Mucosa of stomach (tissue), 1 donor: ENCODE measurements around the gene GPR27.

Source experiments
- H3K27me3 ChIP-seq: one replicate; pipeline ENCODE4 v1.7.0; 2013; ENCODE audit warnings: mild to moderate bottlenecking, low read length; ENCODE audit not compliant: control insufficient read depth, insufficient read depth
- H3K36me3 ChIP-seq: one replicate; pipeline ENCODE4 v1.7.0; 2013; ENCODE audit warnings: low read length; ENCODE audit not compliant: control insufficient read depth, insufficient read depth
- H3K4me1 ChIP-seq: one replicate; pipeline ENCODE4 v1.7.0; 2013; ENCODE audit warnings: mild to moderate bottlenecking, low read length; ENCODE audit not compliant: control insufficient read depth, insufficient read depth
- H3K4me3 ChIP-seq: one replicate; pipeline ENCODE4 v1.7.0; 2013; ENCODE audit warnings: low read length
- H3K9ac ChIP-seq: one replicate; pipeline ENCODE4 v1.7.0; 2013; ENCODE audit warnings: mild to moderate bottlenecking, low read length, moderate library complexity
- H3K9me3 ChIP-seq: one replicate; pipeline ENCODE4 v1.7.0; 2013; ENCODE audit warnings: mild to moderate bottlenecking, low read length, moderate library complexity; ENCODE audit not compliant: control insufficient read depth
- donor health status: Pancreatic carcinoma.

GPR27 gene

GRCh38 chr3:71753701-71754609, at the start of gene GPR27:
GPR27 (plus strand) TSS chr3:71753855; CDS start chr3:71754050, 195 bp downstream.
- Histone ChIP-seq H3K9me3 (no peaks in the 10 kb centered on the region), H3K36me3 (no peaks in the 10 kb centered on the region), H3K27me3 (peaks cover 11% of the 10 kb centered on the region), H3K4me1 (no peaks in the 10 kb centered on the region), H3K9ac (no peak within 1 kb of the TSS), H3K4me3 (no peak within 1 kb of the TSS)

GRCh38 chr3:71704915-71705314, 48.7 kb upstream of the GPR27 start:
- Histone ChIP-seq H3K4me1 (no peaks in the 10 kb centered on the region), H3K36me3 (no peaks in the 10 kb centered on the region), H3K9ac (no peak overlapping the region), H3K9me3 (no peaks in the 10 kb centered on the region), H3K27me3 (no peaks in the 10 kb centered on the region), H3K4me3 (no peak overlapping the region)

- Histone ChIP-seq H3K9me3 (no peaks in the 10 kb centered on the region), H3K9ac (no peak overlapping the region), H3K4me3 (no peak overlapping the region), H3K36me3 (no peaks in the 10 kb centered on the region), H3K4me1 (no peaks in the 10 kb centered on the region), H3K27me3 (no peaks in the 10 kb centered on the region)
Observed at GRCh38 chr3:71705681-71706080, 48.0 kb upstream of the GPR27 start.

GRCh38 chr3:71707595-71707994, 46.1 kb upstream of the GPR27 start:
- H3K4me3 ChIP-seq = no peak overlapping the region
- no peak overlapping the region for H3K9ac ChIP-seq
- no peaks in the 10 kb centered on the region for H3K27me3 ChIP-seq
- H3K4me1 ChIP-seq = no peaks in the 10 kb centered on the region
- no peaks in the 10 kb centered on the region for H3K9me3 ChIP-seq
- no peaks in the 10 kb centered on the region for H3K36me3 ChIP-seq

GRCh38 chr3:71708476-71709105, 45.1 kb upstream of the GPR27 start:
- Histone ChIP-seq H3K27me3 (no peaks in the 10 kb centered on the region), H3K9ac (no peak overlapping the region), H3K36me3 (no peaks in the 10 kb centered on the region), H3K4me1 (no peaks in the 10 kb centered on the region), H3K9me3 (no peaks in the 10 kb centered on the region), H3K4me3 (no peak overlapping the region)

- Histone ChIP-seq H3K4me3 (no peak overlapping the region), H3K9ac (no peak overlapping the region), H3K9me3 (no peaks in the 10 kb centered on the region), H3K27me3 (no peaks in the 10 kb centered on the region), H3K36me3 (no peaks in the 10 kb centered on the region), H3K4me1 (peaks cover under 1% of the 10 kb centered on the region)
Observed at GRCh38 chr3:71709908-71710511, 43.6 kb upstream of the GPR27 start.

GRCh38 chr3:71710906-71711494, 42.7 kb upstream of the GPR27 start:
- no peak overlapping the region for H3K9ac ChIP-seq
- H3K9me3 ChIP-seq = no peaks in the 10 kb centered on the region
- no peak overlapping the region for H3K4me3 ChIP-seq
- H3K36me3 ChIP-seq = no peaks in the 10 kb centered on the region
- no peaks in the 10 kb centered on the region for H3K27me3 ChIP-seq
- H3K4me1 ChIP-seq = peaks cover 9% of the 10 kb centered on the region

GRCh38 chr3:71713041-71713440, 40.6 kb upstream of the GPR27 start:
- Histone ChIP-seq H3K9ac (peak overlapping the region; percentile 18), H3K27me3 (no peaks in the 10 kb centered on the region), H3K9me3 (no peaks in the 10 kb centered on the region), H3K4me1 (peaks cover 14% of the 10 kb centered on the region), H3K4me3 (no peak overlapping the region), H3K36me3 (no peaks in the 10 kb centered on the region)

GRCh38 chr3:71714595-71714994, 39.1 kb upstream of the GPR27 start:
- no peak overlapping the region for H3K4me3 ChIP-seq
- H3K9ac ChIP-seq = no peak overlapping the region
- H3K4me1 ChIP-seq = peaks cover 14% of the 10 kb centered on the region
- H3K36me3 ChIP-seq = no peaks in the 10 kb centered on the region
- H3K9me3 ChIP-seq = no peaks in the 10 kb centered on the region
- no peaks in the 10 kb centered on the region for H3K27me3 ChIP-seq

- Histone ChIP-seq H3K9me3 (no peaks in the 10 kb centered on the region), H3K36me3 (no peaks in the 10 kb centered on the region), H3K4me1 (peaks cover 14% of the 10 kb centered on the region), H3K27me3 (no peaks in the 10 kb centered on the region), H3K4me3 (no peak overlapping the region), H3K9ac (no peak overlapping the region)
Observed at GRCh38 chr3:71718072-71718471, 35.6 kb upstream of the GPR27 start.

GRCh38 chr3:71721002-71721401, 32.7 kb upstream of the GPR27 start:
- Histone ChIP-seq H3K27me3 (no peaks in the 10 kb centered on the region), H3K9me3 (no peaks in the 10 kb centered on the region), H3K4me1 (peaks cover 11% of the 10 kb centered on the region), H3K9ac (no peak overlapping the region), H3K36me3 (no peaks in the 10 kb centered on the region), H3K4me3 (no peak overlapping the region)
